ENCODE results near the gene FUBP3. TPM values are rescaled to one million over a fixed set of nuclear protein-coding genes. Genes with fewer than 3 reads are reported as not detected.

Gene FUBP3
- total RNA-seq, 4 donors from 2014 or later: 22.4 to 65.6 (median 38.6) TPM

DNA sequence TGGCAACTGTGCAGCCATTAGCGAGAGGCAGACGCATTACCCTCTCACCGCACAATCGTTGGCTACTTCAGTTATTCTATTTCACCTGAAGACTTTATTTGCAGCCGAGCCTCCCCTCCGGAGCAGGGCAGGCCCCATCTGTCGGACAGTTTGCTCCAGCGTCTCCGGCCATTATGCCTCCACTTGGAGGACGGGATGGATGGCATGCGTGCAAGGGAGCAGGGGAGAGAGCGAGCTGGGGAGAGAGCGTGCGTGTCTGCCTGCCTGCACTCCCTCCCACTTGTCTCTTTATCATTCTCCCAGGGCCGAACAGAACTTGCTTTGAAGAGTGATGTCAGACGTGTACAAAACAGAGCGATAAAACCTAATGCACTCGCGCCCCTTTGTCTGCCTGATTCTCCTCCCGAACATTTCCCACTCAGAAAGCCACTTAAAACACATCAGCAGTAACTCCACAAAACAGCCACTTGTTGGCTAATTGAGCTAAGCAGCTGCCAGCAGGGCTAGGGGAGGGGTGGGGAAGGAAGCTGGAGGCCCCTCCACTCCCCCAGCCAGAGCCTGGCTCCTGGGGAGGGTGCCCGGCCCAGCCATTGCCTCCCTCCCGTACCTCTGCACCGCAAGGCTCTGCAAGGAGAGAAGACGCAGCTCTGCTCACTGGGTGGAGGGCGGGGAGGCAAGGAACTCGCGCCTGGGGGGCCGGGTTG lies 43.4 kb upstream of the FUBP3 start:
- no peaks in the 10 kb centered on the region for H3K27me3 ChIP-seq
- intact Hi-C loops (cut with DNase I; ENCODE audit: low total_unique reads): no loop called here
- peak overlapping the region; percentile 18 to 24 for H3K4me3 ChIP-seq
- H3K9me3 ChIP-seq: no peaks in the 10 kb centered on the region
- no peaks in the 10 kb centered on the region for H3K4me1 ChIP-seq
- DNase-seq: peak in 1 of 2 donors; percentile 58
- no peaks in the 10 kb centered on the region for H3K36me3 ChIP-seq
- TF ChIP-seq, protein P1, sequence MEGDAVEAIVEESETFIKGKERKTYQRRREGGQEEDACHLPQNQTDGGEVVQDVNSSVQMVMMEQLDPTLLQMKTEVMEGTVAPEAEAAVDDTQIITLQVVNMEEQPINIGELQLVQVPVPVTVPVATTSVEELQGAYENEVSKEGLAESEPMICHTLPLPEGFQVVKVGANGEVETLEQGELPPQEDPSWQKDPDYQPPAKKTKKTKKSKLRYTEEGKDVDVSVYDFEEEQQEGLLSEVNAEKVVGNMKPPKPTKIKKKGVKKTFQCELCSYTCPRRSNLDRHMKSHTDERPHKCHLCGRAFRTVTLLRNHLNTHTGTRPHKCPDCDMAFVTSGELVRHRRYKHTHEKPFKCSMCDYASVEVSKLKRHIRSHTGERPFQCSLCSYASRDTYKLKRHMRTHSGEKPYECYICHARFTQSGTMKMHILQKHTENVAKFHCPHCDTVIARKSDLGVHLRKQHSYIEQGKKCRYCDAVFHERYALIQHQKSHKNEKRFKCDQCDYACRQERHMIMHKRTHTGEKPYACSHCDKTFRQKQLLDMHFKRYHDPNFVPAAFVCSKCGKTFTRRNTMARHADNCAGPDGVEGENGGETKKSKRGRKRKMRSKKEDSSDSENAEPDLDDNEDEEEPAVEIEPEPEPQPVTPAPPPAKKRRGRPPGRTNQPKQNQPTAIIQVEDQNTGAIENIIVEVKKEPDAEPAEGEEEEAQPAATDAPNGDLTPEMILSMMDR (IDR thresholded peaks at IDR 0.05): no peak
- peak in 1 of 2 donors; percentile 30 for TF ChIP-seq POLR2A (IDR thresholded peaks at IDR 0.05)
- peak overlapping the region; percentile 64 to 87 for H3K27ac ChIP-seq

DNA sequence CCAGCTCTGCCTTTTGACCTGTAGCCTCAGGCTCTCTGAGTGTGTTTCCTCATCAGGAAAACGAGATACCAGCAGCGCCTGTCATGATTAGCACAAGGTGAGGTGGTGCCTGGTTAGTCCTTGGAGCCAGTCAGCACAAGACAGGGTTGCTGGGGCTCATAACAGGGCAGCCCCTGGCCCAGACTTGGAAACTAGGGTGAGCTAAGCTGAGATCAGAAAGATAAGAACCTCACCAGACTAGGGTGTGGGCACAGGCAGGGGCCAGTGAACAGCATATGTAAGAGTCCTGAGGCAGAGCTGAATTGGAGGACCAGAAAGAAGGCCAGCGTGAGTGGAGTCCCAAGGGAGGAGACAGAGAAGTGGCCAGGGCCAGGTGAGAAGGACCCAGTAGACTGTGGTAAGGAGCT lies 42.7 kb upstream of the FUBP3 start:
- peak overlapping the region; percentile 64 to 87 for H3K27ac ChIP-seq
- no peak overlapping the region for H3K4me3 ChIP-seq
- TF ChIP-seq, protein P1 (IDR thresholded peaks at IDR 0.05): no peak
- TF ChIP-seq POLR2A (IDR thresholded peaks at IDR 0.05): no peak
- no peaks in the 10 kb centered on the region for H3K9me3 ChIP-seq
- H3K4me1 ChIP-seq: no peaks in the 10 kb centered on the region
- no peaks in the 10 kb centered on the region for H3K27me3 ChIP-seq
- no peaks in the 10 kb centered on the region for H3K36me3 ChIP-seq
- intact Hi-C loops (cut with DNase I; ENCODE audit: low total_unique reads): no loop called here
- DNase-seq: no peak

DNA sequence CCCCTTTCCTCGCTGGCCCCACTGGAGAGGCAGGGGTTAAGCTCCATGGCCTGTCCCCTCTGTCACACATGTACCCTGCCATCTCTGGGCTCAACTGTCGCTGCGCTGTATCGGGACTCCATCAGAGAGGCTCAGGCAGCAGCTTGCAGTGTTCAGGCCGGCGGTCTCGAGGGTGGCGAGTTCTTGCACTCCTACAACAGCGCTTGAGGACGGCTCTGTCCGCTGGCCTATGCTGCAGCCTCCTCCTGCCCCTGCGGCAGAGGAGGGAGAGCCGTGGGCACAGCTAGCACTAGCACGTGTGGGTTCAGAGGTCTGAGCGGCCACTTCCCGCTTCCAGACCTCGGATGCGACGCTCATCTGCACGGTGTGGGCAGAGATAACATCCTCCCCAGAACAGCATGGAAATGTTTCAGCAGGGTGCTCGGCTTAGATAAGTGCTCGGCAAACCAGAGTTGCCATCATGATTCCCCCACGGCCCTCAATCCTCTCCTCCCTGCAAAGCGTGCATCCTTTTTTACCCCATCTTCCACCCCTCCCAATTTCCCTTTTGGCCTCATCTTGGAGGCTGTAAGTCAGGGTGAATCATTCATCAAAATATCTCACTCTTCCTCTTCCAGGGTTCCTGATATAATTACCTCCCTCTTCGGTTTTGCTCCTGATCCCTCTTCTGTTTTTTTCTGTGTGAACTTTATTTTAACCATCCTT lies 41.9 kb upstream of the FUBP3 start:
- Histone ChIP-seq H3K4me1 (no peaks in the 10 kb centered on the region), H3K27me3 (no peaks in the 10 kb centered on the region), H3K4me3 (no peak overlapping the region), H3K9me3 (no peaks in the 10 kb centered on the region), H3K36me3 (no peaks in the 10 kb centered on the region), H3K27ac (peak overlapping the region in 1 of 2 donors; percentile 87)
- TF ChIP-seq POLR2A (IDR thresholded peaks at IDR 0.05): no peak
- TF ChIP-seq, protein P1 (IDR thresholded peaks at IDR 0.05): no peak
- DNase-seq: peak in 1 of 2 donors; percentile 17
- intact Hi-C loops (cut with DNase I; ENCODE audit: low total_unique reads): no loop called here

DNA sequence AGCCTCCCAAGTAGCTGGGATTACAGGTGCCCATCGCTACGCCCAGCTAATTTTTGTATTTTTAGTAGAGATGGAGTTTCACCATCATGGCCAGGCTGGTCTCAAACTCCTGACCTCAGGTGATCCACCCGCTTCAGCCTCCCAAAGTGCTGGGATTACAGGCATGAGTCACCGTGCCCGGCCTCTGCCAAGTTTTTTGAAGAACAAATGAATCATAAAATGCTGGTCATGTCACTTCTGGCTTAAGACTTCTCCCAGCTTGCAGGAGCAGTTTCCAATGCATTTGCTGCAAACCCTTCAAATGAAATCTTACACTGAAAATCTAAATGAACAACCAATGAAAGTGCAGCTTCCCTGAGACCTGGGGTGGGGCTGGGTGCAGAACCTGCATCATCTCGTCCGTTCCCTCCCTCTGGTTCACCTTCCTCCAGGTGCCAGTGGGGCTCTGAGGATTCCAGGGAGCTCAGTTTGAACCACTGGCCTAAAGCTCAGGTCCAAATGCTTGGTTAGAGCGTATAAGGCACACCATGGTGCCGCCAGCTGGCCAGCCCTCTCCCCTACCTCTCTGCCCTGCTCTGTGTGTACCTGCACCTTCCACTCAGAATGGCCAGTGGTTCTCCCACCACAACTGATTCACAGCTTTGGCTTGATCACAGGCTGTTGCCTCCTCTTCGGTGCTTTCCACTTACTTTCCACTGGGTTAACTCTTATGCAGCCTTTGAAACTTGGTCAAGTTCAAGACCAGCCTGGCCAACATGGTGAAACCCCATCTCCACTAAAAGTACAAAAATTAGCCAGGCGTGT lies 39.8 kb upstream of the FUBP3 start:
- no peak overlapping the region for H3K4me3 ChIP-seq
- TF ChIP-seq, protein P1 (IDR thresholded peaks at IDR 0.05): no peak
- TF ChIP-seq POLR2A (IDR thresholded peaks at IDR 0.05): no peak
- no peaks in the 10 kb centered on the region for H3K36me3 ChIP-seq
- no peaks in the 10 kb centered on the region for H3K4me1 ChIP-seq
- intact Hi-C loops (cut with DNase I; ENCODE audit: low total_unique reads): no loop called here
- no peaks in the 10 kb centered on the region for H3K27me3 ChIP-seq
- no peak overlapping the region for H3K27ac ChIP-seq
- H3K9me3 ChIP-seq: no peaks in the 10 kb centered on the region
- peak in 1 of 2 donors; percentile 41 for DNase-seq

All from uterus (tissue), 4 donors.